TTC549 (cell line): ENCODE results near the gene KBTBD8.

Source experiments
- FAIRE-seq: peaks from 2 replicates; lab custom pipeline; 2012; peaks lifted over from hg19 to GRCh38; lab: Jason Lieb, UNC

KBTBD8 gene

GRCh38 chr3:66998113-66998903 is at the start of gene KBTBD8:
Gene KBTBD8, plus strand, starts transcription at chr3:66998307. Its CDS starts 49 bp downstream, at chr3:66998356.
- peak; percentile 98 for FAIRE-seq

GRCh38 chr3:66948838-66949237 is 49.3 kb upstream of the KBTBD8 start:
- no peak for FAIRE-seq

GRCh38 chr3:66949898-66950297 is 48.2 kb upstream of the KBTBD8 start:
- FAIRE-seq, result no peak

- no peak for FAIRE-seq
Measured at GRCh38 chr3:66952357-66952756, 45.8 kb upstream of the KBTBD8 start.

GRCh38 chr3:66953934-66954445 is 44.1 kb upstream of the KBTBD8 start:
- FAIRE-seq, result no peak

GRCh38 chr3:66956742-66957141 is 41.4 kb upstream of the KBTBD8 start:
- no peak for FAIRE-seq

- FAIRE-seq, result no peak
Measured at GRCh38 chr3:66957367-66957766, 40.7 kb upstream of the KBTBD8 start.

GRCh38 chr3:66958067-66958466 is 40.0 kb upstream of the KBTBD8 start:
- no peak for FAIRE-seq

GRCh38 chr3:66962664-66963063 is 35.4 kb upstream of the KBTBD8 start:
- no peak for FAIRE-seq

- no peak for FAIRE-seq
Measured at GRCh38 chr3:66971245-66971644, 26.9 kb upstream of the KBTBD8 start.

GRCh38 chr3:66971891-66972551 is 26.1 kb upstream of the KBTBD8 start:
- FAIRE-seq, result no peak

GRCh38 chr3:66980791-66981190 is 17.3 kb upstream of the KBTBD8 start:
- no peak for FAIRE-seq

GRCh38 chr3:66983101-66983500 is 15.0 kb upstream of the KBTBD8 start:
- no peak for FAIRE-seq

GRCh38 chr3:66985336-66985920 is 12.7 kb upstream of the KBTBD8 start:
- FAIRE-seq, result no peak

GRCh38 chr3:66986406-66986805 is 11.7 kb upstream of the KBTBD8 start:
- FAIRE-seq, result no peak

GRCh38 chr3:66989241-66989640 is 8.9 kb upstream of the KBTBD8 start:
- FAIRE-seq, result no peak

- no peak for FAIRE-seq
Measured at GRCh38 chr3:66989860-66990696, 8.0 kb upstream of the KBTBD8 start.

- FAIRE-seq, result no peak
Measured at GRCh38 chr3:66991459-66991858, 6.6 kb upstream of the KBTBD8 start.

- FAIRE-seq, result no peak
Measured at GRCh38 chr3:66993082-66993481, 5.0 kb upstream of the KBTBD8 start.

GRCh38 chr3:66994588-66994987 is 3.5 kb upstream of the KBTBD8 start:
- FAIRE-seq, result no peak

GRCh38 chr3:66996696-66997095 is 1.4 kb upstream of the KBTBD8 start:
- FAIRE-seq, result no peak

- FAIRE-seq, result no peak
Measured at GRCh38 chr3:66997560-66998112, 471 bp upstream of the KBTBD8 start.
